SKM-1 treated with dmso at 0.1 percent for 144 hours (cell line): ENCODE measurements around the gene ARHGDIA.

ENCODE experiments used
- DNase-seq: peaks from one replicate; lab custom pipeline; 2025; ENCODE audit not compliant: unreplicated experiment; lab: John Stamatoyannopoulos, UW

Gene ARHGDIA

GRCh38 chr17:81906476-81907218 lies 35.5 kb upstream of the ARHGDIA start:
- DNase-seq: no peak

GRCh38 chr17:81905993-81906392 lies 34.9 kb upstream of the ARHGDIA start:
- no peak for DNase-seq

GRCh38 chr17:81905424-81905875 lies 34.3 kb upstream of the ARHGDIA start:
- DNase-seq: no peak

- DNase-seq: no peak
Observed at GRCh38 chr17:81904600-81905423, 33.7 kb upstream of the ARHGDIA start.

- no peak for DNase-seq
Observed at GRCh38 chr17:81903896-81904599, 32.9 kb upstream of the ARHGDIA start.

- DNase-seq: no peak
Observed at GRCh38 chr17:81903415-81903831, 32.3 kb upstream of the ARHGDIA start.

GRCh38 chr17:81902653-81903414 lies 31.7 kb upstream of the ARHGDIA start:
- no peak for DNase-seq

- no peak for DNase-seq
Observed at GRCh38 chr17:81902023-81902652, 31.0 kb upstream of the ARHGDIA start, which contains the start of gene NPB. Gene NPB (plus strand): TSS chr17:81902238. CDS start chr17:81902278, 40 bp downstream.

GRCh38 chr17:81901167-81902022 lies 30.3 kb upstream of the ARHGDIA start:
- DNase-seq: no peak

- no peak for DNase-seq
Observed at GRCh38 chr17:81900181-81900820, 29.2 kb upstream of the ARHGDIA start.

- DNase-seq: no peak
Observed at GRCh38 chr17:81899514-81900166, 28.5 kb upstream of the ARHGDIA start.

- DNase-seq: no peak
Observed at GRCh38 chr17:81898885-81899284, 27.7 kb upstream of the ARHGDIA start.

- no peak for DNase-seq
Observed at GRCh38 chr17:81898029-81898866, 27.1 kb upstream of the ARHGDIA start.

- DNase-seq: no peak
Observed at GRCh38 chr17:81895400-81895799, 24.3 kb upstream of the ARHGDIA start.

- no peak for DNase-seq
Observed at GRCh38 chr17:81891303-81891552, 20.1 kb upstream of the ARHGDIA start.

- DNase-seq: no peak
Observed at GRCh38 chr17:81890447-81891302, 19.5 kb upstream of the ARHGDIA start.

- DNase-seq: no peak
Observed at GRCh38 chr17:81889602-81890001, 18.5 kb upstream of the ARHGDIA start.
